B cell (primary cell): ENCODE measurements around the gene GLIS1. TPM values are rescaled to one million over a fixed set of nuclear protein-coding genes. Genes with fewer than 3 reads are reported as not detected.

ENCODE experiments used
- ATAC-seq: fragments of 200-7000 bp; cut with Tn5 transposase; one replicate; pipeline ENCODE4 v1.10.0; 2021; ENCODE audit warnings: low read depth, mild to moderate bottlenecking, moderate number of reproducible peaks, moderate library complexity
- CTCF ChIA-PET: fragments of 350-600 bp; sonication (Branson Sonifier 250); formaldehyde crosslinking; loops from one replicate; lab custom pipeline; 2021; ENCODE audit warnings: antibody characterized with exemption, inconsistent platforms; lab: Charles Lee
- POLR2A ChIA-PET: fragments of 350-600 bp; sonication (Branson Sonifier 250); formaldehyde crosslinking; loops from one replicate; lab custom pipeline; 2021; ENCODE audit warnings: antibody characterized with exemption; lab: Charles Lee
- DNase-seq: peaks from one replicate; pipeline ENCODE4 v3.0.0; 2013
- H2AFZ ChIP-seq: 2 replicates; pipeline ENCODE4 v1.6.1; 2012; ENCODE audit warnings: mild to moderate bottlenecking, low read depth, low read length; ENCODE audit not compliant: insufficient read depth, poor library complexity, severe bottlenecking
- H3K27ac ChIP-seq, 2 donors: 1 replicate in 1 of 2; 2 replicates in 1 of 2; pipeline ENCODE4 v1.5.1; 2012 to 2013; ENCODE audit warnings: low read length in 2 of 2, mild to moderate bottlenecking in 2 of 2, moderate library complexity in 1 of 2
- H3K27me3 ChIP-seq, 4 experiments: fragments of 200-600 bp in 1 of 4; sonication (generic) in 1 of 4; replicated peaks in 1 of 4; 1 replicate in 2 of 4; 2 replicates in 2 of 4; pipeline versions ENCODE4 v1.6.1 to v1.7.0; 2013 to 2016; ENCODE audit warnings: low read length in 3 of 4, mild to moderate bottlenecking in 2 of 4, mixed read lengths in 1 of 4, moderate library complexity in 1 of 4; ENCODE audit not compliant: insufficient read depth in 4 of 4, control insufficient read depth in 3 of 4; ENCODE audit errors: control extremely low read depth in 1 of 4
- H3K36me3 ChIP-seq, 2 experiments: replicated peaks in 1 of 2; 1 replicate in 1 of 2; 2 replicates in 1 of 2; pipeline versions ENCODE4 v1.6.1 to v1.7.1; 2013; ENCODE audit warnings: low read length in 1 of 2; ENCODE audit not compliant: insufficient read depth in 2 of 2, control insufficient read depth in 1 of 2; ENCODE audit errors: control extremely low read depth in 1 of 2, extremely low read depth in 1 of 2
- H3K4me1 ChIP-seq, 2 donors: fragments of 200-600 bp in 1 of 2; sonication (generic) in 1 of 2; 1 replicate in 1 of 2; 2 replicates in 1 of 2; pipeline versions ENCODE4 v1.5.1 to v1.6.1; 2013 to 2017; ENCODE audit warnings: low read length in 2 of 2; ENCODE audit not compliant: control insufficient read depth in 2 of 2, insufficient read depth in 2 of 2
- H3K4me2 ChIP-seq: replicated peaks from 2 replicates; pipeline ENCODE3; 2012; ENCODE audit warnings: mild to moderate bottlenecking, low read depth, low read length; ENCODE audit not compliant: poor library complexity, severe bottlenecking
- H3K4me3 ChIP-seq, 5 experiments: fragments of 200-600 bp in 1 of 5; sonication (generic) in 1 of 5; 1 replicate in 3 of 5; 2 replicates in 2 of 5; pipeline versions ENCODE4 v1.5.1 to v1.7.0; 2011 to 2016; ENCODE audit warnings: low read length in 4 of 5, mild to moderate bottlenecking in 4 of 5, low read depth in 2 of 5, control low read depth in 1 of 5, moderate library complexity in 1 of 5; ENCODE audit not compliant: insufficient read depth in 1 of 5; ENCODE audit errors: control extremely low read depth in 1 of 5, extremely low read depth in 1 of 5
- H3K79me2 ChIP-seq: fragments of 200-600 bp; sonication (generic); one replicate; pipeline ENCODE4 v1.6.0; 2016; ENCODE audit warnings: low read length; ENCODE audit not compliant: control insufficient read depth, insufficient read depth
- H3K9ac ChIP-seq: fragments of 200-600 bp; sonication (generic); 2 replicates; pipeline ENCODE4 v1.6.1; 2017; ENCODE audit warnings: mild to moderate bottlenecking, low read length, moderate library complexity
- H3K9me3 ChIP-seq, 3 donors: one replicate each; pipeline versions ENCODE4 v1.6.1 to v1.7.1; 2013; ENCODE audit warnings: low read length in 2 of 3; ENCODE audit not compliant: control insufficient read depth in 2 of 3, insufficient read depth in 1 of 3; ENCODE audit errors: control extremely low read depth in 1 of 3
- H4K20me1 ChIP-seq: 2 replicates; pipeline ENCODE4 v1.6.0; 2012; ENCODE audit warnings: mild to moderate bottlenecking, low read length; ENCODE audit not compliant: insufficient read depth, control insufficient read depth, poor library complexity, severe bottlenecking
- H3K27ac Mint-ChIP-seq: one replicate; pipeline ENCODE4 v1.8.0; 2021; ENCODE audit warnings: mixed read lengths
- H3K27me3 Mint-ChIP-seq: one replicate; pipeline ENCODE4 v1.8.0; 2021; ENCODE audit warnings: mixed read lengths
- H3K4me1 Mint-ChIP-seq: one replicate; pipeline ENCODE4 v1.8.0; 2021; ENCODE audit warnings: mixed read lengths
- H3K4me3 Mint-ChIP-seq: one replicate; pipeline ENCODE4 v1.8.0; 2021; ENCODE audit warnings: mixed read lengths
- H3K9me3 Mint-ChIP-seq: one replicate; pipeline ENCODE4 v1.8.0; 2022; ENCODE audit warnings: mixed read lengths; ENCODE audit not compliant: insufficient read depth
- CTCF ChIP-seq: fragments of 200-600 bp; IDR thresholded peaks from one replicate; pipeline ENCODE4 v1.8.0; 2022; ENCODE audit warnings: antibody characterized with exemption, mild to moderate bottlenecking
- EZH2 ChIP-seq: IDR thresholded peaks from 2 replicates; pipeline ENCODE4 v1.6.1; 2012; ENCODE audit warnings: borderline replicate concordance, low read depth, mild to moderate bottlenecking, moderate library complexity, low read length; ENCODE audit not compliant: insufficient read depth, poor library complexity, severe bottlenecking
- WGBS: methylation state at CpG from one replicate; pipeline ENCODE4 v1.1.5; 2013; ENCODE audit warnings: missing lambda C conversion rate; ENCODE audit not compliant: insufficient coverage; 5-methylcytosine and 5-hydroxymethylcytosine counted together
- intact Hi-C: fragments of 100-400 bp; cut with micrococcal nuclease; formaldehyde crosslinking; loops from one replicate; pipeline ENCODE4 v1.10.0; 2022
- polyA plus RNA-seq: library from polyadenylated mRNA; depleted of rRNA; stranded (reverse); fragments of >200 nt; gene quantifications from 2 replicates; pipeline ENCODE4 v1.2.3, GENCODE V29; 2012
- total RNA-seq, 2 donors: library from RNA; stranded (reverse); fragments of 120-200 nt in 1 of 2; gene quantifications; 1 replicate in 1 of 2; 2 replicates in 1 of 2; pipeline versions ENCODE4 v1.2.3 to v1.2.4, GENCODE V29; 2013 to 2022

GLIS1 gene
- total and polyA plus RNA-seq, 2 donors (not counting 1 experiment from before 2014, with no cell fraction given): not detected

GRCh38 chr1:53783056-53783455, 44.1 kb upstream of the GLIS1 start:
- Histone ChIP-seq H3K36me3 (peaks cover 0 to 40% of the 10 kb centered on the region in 2 experiments), H3K4me1 (no peaks in the 10 kb centered on the region), H3K79me2 (no peaks in the 10 kb centered on the region), H4K20me1 (no peaks in the 10 kb centered on the region), H2AFZ (no peak overlapping the region), H3K4me2 (no peak overlapping the region), H3K27me3 (no peaks in the 10 kb centered on the region), H3K9ac (no peak overlapping the region), H3K9me3 (no peaks in the 10 kb centered on the region), H3K27ac (no peak overlapping the region), H3K4me3 (no peak overlapping the region)
- no peak overlapping the region for H3K4me3 Mint-ChIP-seq
- TF ChIP-seq CTCF: no peak
- no peak for TF ChIP-seq EZH2
- H3K9me3 Mint-ChIP-seq: no peaks in the 10 kb centered on the region
- H3K27ac Mint-ChIP-seq: no peak overlapping the region
- 67% methylated on average over 1 of the region's 1 CpG for WGBS
- POLR2A ChIA-PET: no interaction called here
- no peaks in the 10 kb centered on the region for H3K27me3 Mint-ChIP-seq
- DNase-seq (no peak), ATAC-seq (no peak)
- H3K4me1 Mint-ChIP-seq: no peaks in the 10 kb centered on the region
- CTCF ChIA-PET: no interaction called here
- intact Hi-C loops: no loop called here

GRCh38 chr1:53781654-53782053, 42.7 kb upstream of the GLIS1 start:
- Histone ChIP-seq H3K79me2 (no peaks in the 10 kb centered on the region), H3K4me3 (no peak overlapping the region), H3K36me3 (peaks cover 0 to 38% of the 10 kb centered on the region in 2 experiments), H3K27ac (no peak overlapping the region), H3K9me3 (no peaks in the 10 kb centered on the region), H3K4me2 (no peak overlapping the region), H3K9ac (no peak overlapping the region), H3K4me1 (no peaks in the 10 kb centered on the region), H4K20me1 (no peaks in the 10 kb centered on the region), H2AFZ (no peak overlapping the region), H3K27me3 (no peaks in the 10 kb centered on the region)
- no peak for DNase-seq
- ATAC-seq: no peak
- Mint-ChIP-seq H3K27me3 (no peaks in the 10 kb centered on the region), H3K9me3 (no peaks in the 10 kb centered on the region), H3K4me3 (no peak overlapping the region), H3K4me1 (no peaks in the 10 kb centered on the region), H3K27ac (no peak overlapping the region)
- CTCF ChIA-PET: no interaction called here
- POLR2A ChIA-PET: no interaction called here
- intact Hi-C loops: no loop called here
- WGBS: 100% methylated on average over 1 of the region's 3 CpGs
- TF ChIP-seq CTCF: no peak
- TF ChIP-seq EZH2: no peak
